Liver (tissue), 3 donors: ENCODE data around the gene PCDH9.

Experiments
- ATF3 ChIP-seq: IDR thresholded peaks from 2 replicates; pipeline ENCODE4 v1.6.1; 2016; ENCODE audit warnings: antibody characterized with exemption
- CTCF ChIP-seq: fragments of 150-350 bp; IDR thresholded peaks from 2 replicates; pipeline ENCODE4 v1.5.1; 2017; ENCODE audit warnings: improper control_type of control experiment, low read depth, low read length; ENCODE audit not compliant: missing input control
- GABPA ChIP-seq, 2 donors: IDR thresholded peaks in 1 of 2; conservative IDR thresholded peaks in 1 of 2; 2 replicates each; pipeline ENCODE4 v1.6.1; 2016; ENCODE audit warnings: antibody characterized with exemption in 2 of 2, mild to moderate bottlenecking in 1 of 2, moderate library complexity in 1 of 2
- MAX ChIP-seq: IDR thresholded peaks from 2 replicates; pipeline ENCODE4 v1.6.1; 2016; ENCODE audit warnings: antibody characterized with exemption
- RAD21 ChIP-seq, 2 donors: IDR thresholded peaks; 2 replicates each; pipeline ENCODE4 v1.6.1; 2016; ENCODE audit warnings: antibody characterized with exemption in 2 of 2, mild to moderate bottlenecking in 2 of 2
- REST ChIP-seq: IDR thresholded peaks from 2 replicates; pipeline ENCODE4 v1.6.1; 2016; ENCODE audit warnings: antibody characterized with exemption, mild to moderate bottlenecking
- SP1 ChIP-seq: IDR thresholded peaks from 2 replicates; pipeline ENCODE4 v1.6.1; 2018; ENCODE audit warnings: antibody characterized with exemption, mild to moderate bottlenecking
- TAF1 ChIP-seq: conservative IDR thresholded peaks from 2 replicates; pipeline ENCODE4 v1.6.1; 2016; ENCODE audit warnings: antibody characterized with exemption, mild to moderate bottlenecking
- YY1 ChIP-seq: IDR thresholded peaks from 2 replicates; pipeline ENCODE4 v1.6.1; 2016; ENCODE audit warnings: antibody characterized with exemption, mild to moderate bottlenecking
- donor health status: healthy.
- donor health status: healthy.

GRCh38 chr13:67118277-67118676, 111.9 kb downstream of the PCDH9 start:
- TF ChIP-seq CTCF, result no peak
- no peak for TF ChIP-seq YY1
- TF ChIP-seq RAD21 (IDR thresholded peaks at IDR 0.05), result no peak
- TF ChIP-seq SP1, result no peak
- TF ChIP-seq GABPA (IDR thresholded peaks at IDR 0.05 in 1 of 2, conservative IDR thresholded peaks at IDR 0.05 in 1 of 2), result no peak
- no peak for TF ChIP-seq REST
- no peak for TF ChIP-seq ATF3
- TF ChIP-seq MAX, result no peak
- TF ChIP-seq TAF1, result no peak
